Liver (tissue), 3 donors: Measurements from ENCODE around the gene AATK.

ENCODE experiments used
- EGR1 ChIP-seq, 2 donors: IDR thresholded peaks; 2 replicates each; pipeline ENCODE4 v1.6.1; 2016 to 2018; ENCODE audit warnings: antibody characterized with exemption in 2 of 2, low read depth in 2 of 2
- HNF4A ChIP-seq, 2 donors: conservative IDR thresholded peaks; 2 replicates each; pipeline ENCODE4 v1.6.1; 2016; ENCODE audit warnings: antibody characterized with exemption in 2 of 2, mild to moderate bottlenecking in 2 of 2
- YY1 ChIP-seq: IDR thresholded peaks from 2 replicates; pipeline ENCODE4 v1.6.1; 2016; ENCODE audit warnings: antibody characterized with exemption, mild to moderate bottlenecking
- TF ChIP-seq, protein P1 (sequence below): IDR thresholded peaks from 2 replicates; pipeline ENCODE4 v1.6.1; 2016; ENCODE audit warnings: antibody characterized with exemption, mild to moderate bottlenecking
- TF ChIP-seq, protein P2 (sequence below): fragments of 150-350 bp; IDR thresholded peaks from 2 replicates; pipeline ENCODE4 v1.5.1; 2017; ENCODE audit warnings: improper control_type of control experiment, low read depth, low read length; ENCODE audit not compliant: missing input control
- TF ChIP-seq, protein P3 (sequence below): IDR thresholded peaks from 2 replicates; pipeline ENCODE4 v1.6.1; 2016; ENCODE audit warnings: antibody characterized with exemption
- donor health status: healthy.
- donor health status: healthy.

DNA sequence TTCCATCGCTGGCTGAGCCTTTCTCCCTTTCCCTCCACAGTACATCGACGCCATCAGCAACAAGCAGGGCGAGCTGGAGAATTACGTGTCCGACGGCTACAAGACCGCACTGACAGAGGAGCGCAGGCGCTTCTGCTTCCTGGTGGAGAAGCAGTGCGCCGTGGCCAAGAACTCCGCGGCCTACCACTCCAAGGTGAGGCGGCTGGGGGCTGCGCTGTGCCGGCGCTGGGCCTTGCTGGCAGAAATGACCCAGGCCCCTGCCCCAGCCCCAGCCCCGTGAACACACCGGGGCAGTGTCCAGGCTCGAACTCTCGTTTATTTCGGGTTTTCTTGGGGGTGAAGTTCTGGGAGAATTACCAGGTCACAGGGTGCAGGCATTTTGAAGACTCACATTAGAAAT is 66.1 kb downstream of the AATK start:
- TF ChIP-seq YY1 (no peak), HNF4A (conservative IDR thresholded peaks at IDR 0.05) (no peak), EGR1 (IDR thresholded peaks at IDR 0.05; ENCODE audit: low read depth in 2 of 2) (no peak)
- TF ChIP-seq, protein P1, sequence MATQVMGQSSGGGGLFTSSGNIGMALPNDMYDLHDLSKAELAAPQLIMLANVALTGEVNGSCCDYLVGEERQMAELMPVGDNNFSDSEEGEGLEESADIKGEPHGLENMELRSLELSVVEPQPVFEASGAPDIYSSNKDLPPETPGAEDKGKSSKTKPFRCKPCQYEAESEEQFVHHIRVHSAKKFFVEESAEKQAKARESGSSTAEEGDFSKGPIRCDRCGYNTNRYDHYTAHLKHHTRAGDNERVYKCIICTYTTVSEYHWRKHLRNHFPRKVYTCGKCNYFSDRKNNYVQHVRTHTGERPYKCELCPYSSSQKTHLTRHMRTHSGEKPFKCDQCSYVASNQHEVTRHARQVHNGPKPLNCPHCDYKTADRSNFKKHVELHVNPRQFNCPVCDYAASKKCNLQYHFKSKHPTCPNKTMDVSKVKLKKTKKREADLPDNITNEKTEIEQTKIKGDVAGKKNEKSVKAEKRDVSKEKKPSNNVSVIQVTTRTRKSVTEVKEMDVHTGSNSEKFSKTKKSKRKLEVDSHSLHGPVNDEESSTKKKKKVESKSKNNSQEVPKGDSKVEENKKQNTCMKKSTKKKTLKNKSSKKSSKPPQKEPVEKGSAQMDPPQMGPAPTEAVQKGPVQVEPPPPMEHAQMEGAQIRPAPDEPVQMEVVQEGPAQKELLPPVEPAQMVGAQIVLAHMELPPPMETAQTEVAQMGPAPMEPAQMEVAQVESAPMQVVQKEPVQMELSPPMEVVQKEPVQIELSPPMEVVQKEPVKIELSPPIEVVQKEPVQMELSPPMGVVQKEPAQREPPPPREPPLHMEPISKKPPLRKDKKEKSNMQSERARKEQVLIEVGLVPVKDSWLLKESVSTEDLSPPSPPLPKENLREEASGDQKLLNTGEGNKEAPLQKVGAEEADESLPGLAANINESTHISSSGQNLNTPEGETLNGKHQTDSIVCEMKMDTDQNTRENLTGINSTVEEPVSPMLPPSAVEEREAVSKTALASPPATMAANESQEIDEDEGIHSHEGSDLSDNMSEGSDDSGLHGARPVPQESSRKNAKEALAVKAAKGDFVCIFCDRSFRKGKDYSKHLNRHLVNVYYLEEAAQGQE: no peak
- TF ChIP-seq, protein P2, sequence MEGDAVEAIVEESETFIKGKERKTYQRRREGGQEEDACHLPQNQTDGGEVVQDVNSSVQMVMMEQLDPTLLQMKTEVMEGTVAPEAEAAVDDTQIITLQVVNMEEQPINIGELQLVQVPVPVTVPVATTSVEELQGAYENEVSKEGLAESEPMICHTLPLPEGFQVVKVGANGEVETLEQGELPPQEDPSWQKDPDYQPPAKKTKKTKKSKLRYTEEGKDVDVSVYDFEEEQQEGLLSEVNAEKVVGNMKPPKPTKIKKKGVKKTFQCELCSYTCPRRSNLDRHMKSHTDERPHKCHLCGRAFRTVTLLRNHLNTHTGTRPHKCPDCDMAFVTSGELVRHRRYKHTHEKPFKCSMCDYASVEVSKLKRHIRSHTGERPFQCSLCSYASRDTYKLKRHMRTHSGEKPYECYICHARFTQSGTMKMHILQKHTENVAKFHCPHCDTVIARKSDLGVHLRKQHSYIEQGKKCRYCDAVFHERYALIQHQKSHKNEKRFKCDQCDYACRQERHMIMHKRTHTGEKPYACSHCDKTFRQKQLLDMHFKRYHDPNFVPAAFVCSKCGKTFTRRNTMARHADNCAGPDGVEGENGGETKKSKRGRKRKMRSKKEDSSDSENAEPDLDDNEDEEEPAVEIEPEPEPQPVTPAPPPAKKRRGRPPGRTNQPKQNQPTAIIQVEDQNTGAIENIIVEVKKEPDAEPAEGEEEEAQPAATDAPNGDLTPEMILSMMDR: no peak
- TF ChIP-seq, protein P3, sequence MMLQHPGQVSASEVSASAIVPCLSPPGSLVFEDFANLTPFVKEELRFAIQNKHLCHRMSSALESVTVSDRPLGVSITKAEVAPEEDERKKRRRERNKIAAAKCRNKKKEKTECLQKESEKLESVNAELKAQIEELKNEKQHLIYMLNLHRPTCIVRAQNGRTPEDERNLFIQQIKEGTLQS: no peak
